H9 (cell line): ENCODE data around the gene ZNF146. TPM values are rescaled to one million over a fixed set of nuclear protein-coding genes. Genes with fewer than 3 reads are reported as not detected.
"Not testable (repeated sequence)": the region's sequence is repeated elsewhere in the genome, so short reads cannot be mapped to it uniquely, and the experiment has no call there.

ENCODE experiments used
- DNase-seq: peaks from one replicate; pipeline ENCODE4 v3.0.0-alpha.2; 2017
- H2AFZ ChIP-seq: one replicate; pipeline ENCODE4 v1.6.1; 2013; ENCODE audit warnings: mild to moderate bottlenecking, low read length, control low read depth, moderate library complexity
- H2AK5ac ChIP-seq: 2 replicates; pipeline ENCODE4 v1.6.1; 2013; ENCODE audit warnings: low read length, control low read depth, mixed read lengths; ENCODE audit not compliant: insufficient read length
- H2BK120ac ChIP-seq: one replicate; pipeline ENCODE4 v1.6.1; 2013; ENCODE audit warnings: low read depth, mild to moderate bottlenecking, low read length, control low read depth, inconsistent platforms; ENCODE audit not compliant: poor library complexity, severe bottlenecking
- H2BK12ac ChIP-seq: 2 replicates; pipeline ENCODE4 v1.6.1; 2013; ENCODE audit warnings: low read length, control low read depth, mixed read lengths, low read depth; ENCODE audit not compliant: insufficient read length
- H2BK15ac ChIP-seq: 2 replicates; pipeline ENCODE4 v1.6.1; 2013; ENCODE audit warnings: low read depth, low read length, control low read depth
- H2BK20ac ChIP-seq: one replicate; pipeline ENCODE4 v1.6.1; 2013; ENCODE audit warnings: low read depth, mild to moderate bottlenecking, low read length, control low read depth, inconsistent platforms; ENCODE audit not compliant: poor library complexity, severe bottlenecking
- H2BK5ac ChIP-seq: 2 replicates; pipeline ENCODE4 v1.6.1; 2013; ENCODE audit warnings: low read length, control low read depth, mixed read lengths; ENCODE audit not compliant: insufficient read length
- H3K14ac ChIP-seq: 2 replicates; pipeline ENCODE4 v1.6.1; 2013; ENCODE audit warnings: low read length, control low read depth; ENCODE audit not compliant: insufficient read depth
- H3K18ac ChIP-seq: 2 replicates; pipeline ENCODE4 v1.6.1; 2013; ENCODE audit warnings: low read depth, mild to moderate bottlenecking, mixed read lengths, low read length, control low read depth; ENCODE audit not compliant: insufficient read length
- H3K23ac ChIP-seq: 2 replicates; pipeline ENCODE4 v1.6.1; 2013; ENCODE audit warnings: low read length, control low read depth, mixed read lengths, low read depth; ENCODE audit not compliant: insufficient read length
- H3K23me2 ChIP-seq: 2 replicates; pipeline ENCODE4 v1.6.1; 2013; ENCODE audit warnings: low read depth, mild to moderate bottlenecking, mixed read lengths, low read length, control low read depth; ENCODE audit not compliant: insufficient read length, poor library complexity, severe bottlenecking
- H3K27ac ChIP-seq: 2 replicates; pipeline ENCODE4 v1.5.1; 2013; ENCODE audit warnings: low read length, control low read depth, mixed read lengths, low read depth; ENCODE audit not compliant: insufficient read length
- H3K27me3 ChIP-seq: 2 replicates; pipeline ENCODE4 v1.6.1; 2013; ENCODE audit warnings: low read length, control low read depth, inconsistent platforms; ENCODE audit not compliant: insufficient read depth
- H3K4ac ChIP-seq: 2 replicates; pipeline ENCODE4 v1.6.1; 2013; ENCODE audit warnings: low read depth, mild to moderate bottlenecking, control low read depth, inconsistent platforms, low read length, moderate library complexity
- H3K4me1 ChIP-seq: 2 replicates; pipeline ENCODE4 v1.6.1; 2013; ENCODE audit warnings: low read length, control low read depth, inconsistent platforms; ENCODE audit not compliant: insufficient read depth
- H3K4me2 ChIP-seq: 2 replicates; pipeline ENCODE4 v1.6.1; 2013; ENCODE audit warnings: low read length, control low read depth, mixed read lengths; ENCODE audit not compliant: insufficient read length, insufficient read depth
- H3K56ac ChIP-seq: 2 replicates; pipeline ENCODE4 v1.6.1; 2013; ENCODE audit warnings: low read depth, mild to moderate bottlenecking, mixed read lengths, low read length, control low read depth; ENCODE audit not compliant: insufficient read length
- H3K79me1 ChIP-seq: 2 replicates; pipeline ENCODE4 v1.6.1; 2013; ENCODE audit warnings: low read depth, mild to moderate bottlenecking, moderate library complexity, low read length, control low read depth, inconsistent platforms; ENCODE audit not compliant: insufficient read depth, poor library complexity, severe bottlenecking
- H3K79me2 ChIP-seq: 2 replicates; pipeline ENCODE4 v1.6.1; 2013; ENCODE audit warnings: low read length, control low read depth, inconsistent platforms; ENCODE audit not compliant: insufficient read depth
- H3K9ac ChIP-seq: 2 replicates; pipeline ENCODE4 v1.6.1; 2013; ENCODE audit warnings: low read length, control low read depth, mixed read lengths; ENCODE audit not compliant: insufficient read length; ENCODE audit errors: extremely low read depth
- H3K9me3 ChIP-seq: one replicate; pipeline ENCODE4 v1.6.1; 2013; ENCODE audit warnings: low read depth, low read length, inconsistent platforms; ENCODE audit not compliant: control insufficient read depth
- H3T11ph ChIP-seq: one replicate; pipeline ENCODE4 v1.6.1; 2013; ENCODE audit warnings: mild to moderate bottlenecking, low read length, control low read depth, inconsistent platforms
- H4K20me1 ChIP-seq: one replicate; pipeline ENCODE4 v1.6.1; 2013; ENCODE audit not compliant: control insufficient read depth, insufficient read length, insufficient read depth
- H4K5ac ChIP-seq: 2 replicates; pipeline ENCODE4 v1.6.1; 2013; ENCODE audit warnings: low read depth, mild to moderate bottlenecking, mixed read lengths, low read length, control low read depth; ENCODE audit not compliant: insufficient read length
- H4K8ac ChIP-seq: replicated peaks from 2 replicates; pipeline ENCODE4 v1.6.1; 2013; ENCODE audit warnings: low read length, control low read depth, mixed read lengths, low read depth; ENCODE audit not compliant: insufficient read length
- H4K91ac ChIP-seq: 2 replicates; pipeline ENCODE4 v1.6.1; 2013; ENCODE audit warnings: low read depth, mild to moderate bottlenecking, moderate library complexity, mixed read lengths, low read length, control low read depth; ENCODE audit not compliant: insufficient read length
- H3K27ac Mint-ChIP-seq, 3 experiments: 2 replicates in 2 of 3; 3 replicates in 1 of 3; pipeline ENCODE4 v1.8.0; 2020 to 2021; ENCODE audit warnings: mixed read lengths in 3 of 3, mild to moderate bottlenecking in 1 of 3, moderate library complexity in 1 of 3
- H3K27me3 Mint-ChIP-seq: 2 replicates; pipeline ENCODE4 v1.8.0; 2021; ENCODE audit warnings: low read depth, mild to moderate bottlenecking, moderate library complexity, mixed read lengths
- H3K36me3 Mint-ChIP-seq, 3 experiments: 2 replicates in 2 of 3; 3 replicates in 1 of 3; pipeline ENCODE4 v1.8.0; 2020 to 2021; ENCODE audit warnings: low read depth in 3 of 3, mixed read lengths in 3 of 3; ENCODE audit not compliant: insufficient read depth in 1 of 3
- H3K4me1 Mint-ChIP-seq, 2 experiments: 2 replicates each; pipeline ENCODE4 v1.8.0; 2020; ENCODE audit warnings: mixed read lengths in 2 of 2
- H3K4me3 Mint-ChIP-seq, 2 experiments: 2 replicates in 1 of 2; 3 replicates in 1 of 2; pipeline ENCODE4 v1.8.0; 2020 to 2021; ENCODE audit warnings: mild to moderate bottlenecking in 2 of 2, mixed read lengths in 2 of 2, moderate library complexity in 1 of 2
- H3K9me3 Mint-ChIP-seq, 2 experiments: 2 replicates in 1 of 2; 3 replicates in 1 of 2; pipeline ENCODE4 v1.8.0; 2020; ENCODE audit warnings: mild to moderate bottlenecking in 2 of 2, mixed read lengths in 2 of 2, moderate library complexity in 1 of 2
- WGBS: extraction: QIAGEN DNeasy Blood & Tissue Kit; methylation state at CpG from one replicate; pipeline ENCODE4 v1.1.7; 2013; ENCODE audit warnings: missing lambda C conversion rate, low lambda C conversion rate, mixed read lengths; ENCODE audit not compliant: insufficient read length; ENCODE audit errors: extremely low coverage; 5-methylcytosine and 5-hydroxymethylcytosine counted together
- total RNA-seq: library from RNA; stranded (reverse); gene quantifications from 2 replicates; pipeline ENCODE4 v1.2.1, GENCODE V29; 2021

Gene ZNF146
- total RNA-seq, 1 experiment from 2014 or later = 166 TPM

DNA sequence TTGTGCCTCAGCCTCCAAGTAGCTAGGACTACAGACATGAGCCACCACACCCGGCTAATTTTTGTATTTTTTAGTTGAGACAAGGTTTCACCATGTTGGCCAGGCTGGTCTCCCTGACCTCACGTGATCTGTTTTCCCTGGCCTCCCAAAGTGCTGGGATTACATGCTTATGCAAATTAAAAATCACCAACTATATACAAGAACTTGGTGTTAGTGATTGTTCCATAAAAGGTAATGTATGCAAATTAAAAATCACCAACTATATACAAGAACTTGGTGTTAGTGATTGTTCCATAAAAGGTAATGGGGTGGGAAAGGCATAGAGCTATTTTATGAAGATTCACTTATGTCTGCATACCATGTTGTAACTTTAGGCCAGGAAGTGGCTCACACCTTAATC lies 35.8 kb upstream of the ZNF146 start:
- not testable (repeated sequence) for H4K5ac ChIP-seq, H2BK12ac ChIP-seq, H3K4me1 ChIP-seq, H3K27ac ChIP-seq, H3K27me3 Mint-ChIP-seq, H3K79me2 ChIP-seq, H3K23ac ChIP-seq, H3K79me1 ChIP-seq, H3K9me3 Mint-ChIP-seq, H2BK5ac ChIP-seq, H4K91ac ChIP-seq, H3K4me2 ChIP-seq, H2AFZ ChIP-seq, H3K9me3 ChIP-seq, H2AK5ac ChIP-seq, H3K23me2 ChIP-seq, H2BK20ac ChIP-seq, H2BK120ac ChIP-seq, H3K36me3 Mint-ChIP-seq, H3K27me3 ChIP-seq, H2BK15ac ChIP-seq, H3K56ac ChIP-seq, H3K27ac Mint-ChIP-seq, H3K4me3 Mint-ChIP-seq, H3T11ph ChIP-seq, H3K4ac ChIP-seq, H3K9ac ChIP-seq, H4K20me1 ChIP-seq, H4K8ac ChIP-seq, H3K14ac ChIP-seq, DNase-seq, H3K18ac ChIP-seq
- H3K4me1 Mint-ChIP-seq = peaks cover 6 to 17% of the 10 kb centered on the region in 2 experiments; a peak in 3 of 4 replicates
- WGBS = no CpG with 5 or more reads among the region's 2 CpGs
